ENCODE measurements around the gene RASL11A.

DNA sequence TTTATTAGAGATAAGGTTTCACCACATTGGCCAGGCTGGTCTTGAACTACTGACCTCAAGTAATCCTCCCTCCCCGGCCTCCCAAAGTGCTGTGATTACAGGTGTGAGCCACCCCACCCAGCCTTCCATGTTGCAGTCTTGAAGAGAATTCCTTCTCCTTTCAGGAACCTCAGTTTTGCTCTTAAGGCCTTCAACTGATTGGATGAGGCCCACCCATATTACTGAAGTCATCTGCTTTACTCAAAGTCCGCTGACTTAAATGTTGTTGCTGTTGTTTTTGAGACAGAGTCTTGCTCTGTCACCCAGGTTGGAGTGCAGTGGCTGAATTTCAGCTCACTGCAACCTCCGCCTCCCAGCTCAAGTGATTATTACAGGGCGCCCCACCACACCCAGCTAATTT lies 33.5 kb downstream of the RASL11A start:
- TF ChIP-seq, protein P1, sequence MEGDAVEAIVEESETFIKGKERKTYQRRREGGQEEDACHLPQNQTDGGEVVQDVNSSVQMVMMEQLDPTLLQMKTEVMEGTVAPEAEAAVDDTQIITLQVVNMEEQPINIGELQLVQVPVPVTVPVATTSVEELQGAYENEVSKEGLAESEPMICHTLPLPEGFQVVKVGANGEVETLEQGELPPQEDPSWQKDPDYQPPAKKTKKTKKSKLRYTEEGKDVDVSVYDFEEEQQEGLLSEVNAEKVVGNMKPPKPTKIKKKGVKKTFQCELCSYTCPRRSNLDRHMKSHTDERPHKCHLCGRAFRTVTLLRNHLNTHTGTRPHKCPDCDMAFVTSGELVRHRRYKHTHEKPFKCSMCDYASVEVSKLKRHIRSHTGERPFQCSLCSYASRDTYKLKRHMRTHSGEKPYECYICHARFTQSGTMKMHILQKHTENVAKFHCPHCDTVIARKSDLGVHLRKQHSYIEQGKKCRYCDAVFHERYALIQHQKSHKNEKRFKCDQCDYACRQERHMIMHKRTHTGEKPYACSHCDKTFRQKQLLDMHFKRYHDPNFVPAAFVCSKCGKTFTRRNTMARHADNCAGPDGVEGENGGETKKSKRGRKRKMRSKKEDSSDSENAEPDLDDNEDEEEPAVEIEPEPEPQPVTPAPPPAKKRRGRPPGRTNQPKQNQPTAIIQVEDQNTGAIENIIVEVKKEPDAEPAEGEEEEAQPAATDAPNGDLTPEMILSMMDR (IDR thresholded peaks at IDR 0.05) = no peak
- no peak for TF ChIP-seq POLR2A (IDR thresholded peaks at IDR 0.05)

Data from adrenal gland (tissue), 5 donors.